ENCODE measurements around the gene BTBD16.

BTBD16 gene

GRCh38 chr10:122323941-122324675 lies 53.0 kb downstream of the BTBD16 start:
- no peak for DNase-seq

- DNase-seq: no peak
Measured at GRCh38 chr10:122325235-122325634, 54.1 kb downstream of the BTBD16 start.

- DNase-seq: no peak
Measured at GRCh38 chr10:122326385-122326784, 55.3 kb downstream of the BTBD16 start.

- no peak for DNase-seq
Measured at GRCh38 chr10:122326806-122327205, 55.7 kb downstream of the BTBD16 start.

GRCh38 chr10:122327237-122328206 lies 56.4 kb downstream of the BTBD16 start:
- no peak for DNase-seq

- no peak for DNase-seq
Measured at GRCh38 chr10:122328676-122329075, 57.6 kb downstream of the BTBD16 start.

GRCh38 chr10:122329416-122329815 lies 58.3 kb downstream of the BTBD16 start:
- DNase-seq: no peak

GRCh38 chr10:122331100-122331499 lies 60.0 kb downstream of the BTBD16 start:
- no peak for DNase-seq

- DNase-seq: no peak
Measured at GRCh38 chr10:122331615-122332446, 60.7 kb downstream of the BTBD16 start.

- no peak for DNase-seq
Measured at GRCh38 chr10:122333037-122333436, 61.9 kb downstream of the BTBD16 start.

- no peak for DNase-seq
Measured at GRCh38 chr10:122336332-122336731, 65.2 kb downstream of the BTBD16 start.

- DNase-seq: no peak
Measured at GRCh38 chr10:122336961-122337360, 65.9 kb downstream of the BTBD16 start.

- DNase-seq: no peak
Measured at GRCh38 chr10:122338609-122339441, 67.7 kb downstream of the BTBD16 start.

GRCh38 chr10:122341141-122341810 lies 70.2 kb downstream of the BTBD16 start:
- no peak for DNase-seq

- DNase-seq: no peak
Measured at GRCh38 chr10:122342293-122343134, 71.4 kb downstream of the BTBD16 start.

- DNase-seq: no peak
Measured at GRCh38 chr10:122343135-122343800, 72.2 kb downstream of the BTBD16 start.

- no peak for DNase-seq
Measured at GRCh38 chr10:122343936-122344335, 72.8 kb downstream of the BTBD16 start.

- no peak for DNase-seq
Measured at GRCh38 chr10:122344741-122345258, 73.7 kb downstream of the BTBD16 start.

- no peak for DNase-seq
Measured at GRCh38 chr10:122346326-122346950, 75.3 kb downstream of the BTBD16 start.

Measured in activated gamma-delta T cell (primary cell).